Skeletal muscle cell (primary cell): ENCODE results near the gene GALNT9.
A peak's percentile ranks its signal among the peaks of the same experiment; 100 is the strongest.

Experiments
- DNase-seq: peaks from one replicate; pipeline ENCODE4 v3.0.0-alpha.2; 2010; ENCODE audit warnings: low read depth
- H3K4me3 ChIP-seq: 2 replicates; pipeline ENCODE4 v1.5.1; 2011; ENCODE audit warnings: low read depth, mild to moderate bottlenecking, control low read depth, low read length, moderate library complexity

Gene GALNT9

GRCh38 chr12:132330549-132330881 lies 1.1 kb upstream of the GALNT9 start:
- no peak for DNase-seq
- H3K4me3 ChIP-seq = no peak overlapping the region

GRCh38 chr12:132329720-132330548 lies 545 bp upstream of the GALNT9 start:
- no peak overlapping the region for H3K4me3 ChIP-seq
- DNase-seq = no peak

- H3K4me3 ChIP-seq = no peak overlapping the region
- no peak for DNase-seq
These were observed 933 bp downstream of the GALNT9 start for GRCh38 chr12:132328282-132329029.

GRCh38 chr12:132327336-132328171 lies 1.8 kb downstream of the GALNT9 start:
- H3K4me3 ChIP-seq = peak overlapping the region; percentile 13
- peak; percentile 53 for DNase-seq

- H3K4me3 ChIP-seq = no peak overlapping the region
- no peak for DNase-seq
These were observed 2.7 kb downstream of the GALNT9 start for GRCh38 chr12:132326646-132327045.

- DNase-seq = no peak
- no peak overlapping the region for H3K4me3 ChIP-seq
These were observed 3.7 kb downstream of the GALNT9 start for GRCh38 chr12:132325733-132326130.

- DNase-seq = no peak
- no peak overlapping the region for H3K4me3 ChIP-seq
These were observed 4.3 kb downstream of the GALNT9 start for GRCh38 chr12:132324841-132325732.

GRCh38 chr12:132324173-132324572 lies 5.2 kb downstream of the GALNT9 start:
- no peak overlapping the region for H3K4me3 ChIP-seq
- DNase-seq = no peak

- H3K4me3 ChIP-seq = no peak overlapping the region
- DNase-seq = no peak
These were observed 6.0 kb downstream of the GALNT9 start for GRCh38 chr12:132323171-132324010.

GRCh38 chr12:132322206-132323132 lies 6.9 kb downstream of the GALNT9 start:
- no peak overlapping the region for H3K4me3 ChIP-seq
- no peak for DNase-seq

GRCh38 chr12:132321321-132322118 lies 7.9 kb downstream of the GALNT9 start:
- no peak for DNase-seq
- H3K4me3 ChIP-seq = no peak overlapping the region

GRCh38 chr12:132320767-132321211 lies 8.6 kb downstream of the GALNT9 start:
- H3K4me3 ChIP-seq = no peak overlapping the region
- DNase-seq = no peak

- H3K4me3 ChIP-seq = no peak overlapping the region
- DNase-seq = no peak
These were observed 9.3 kb downstream of the GALNT9 start for GRCh38 chr12:132319991-132320570.

- no peak for DNase-seq
These were observed 9.9 kb downstream of the GALNT9 start for GRCh38 chr12:132319359-132319950.

GRCh38 chr12:132318618-132319033 lies 10.8 kb downstream of the GALNT9 start:
- no peak for DNase-seq
- no peak overlapping the region for H3K4me3 ChIP-seq

More at GRCh38 chr12:132319359-132319950, 9.9 kb downstream of the GALNT9 start:
- no peak overlapping the region for H3K4me3 ChIP-seq

GRCh38 chr12:132318135-132318534 lies 11.3 kb downstream of the GALNT9 start:
- no peak for DNase-seq
- no peak overlapping the region for H3K4me3 ChIP-seq
